ENCODE measurements around the gene IL1R1.
A peak's percentile ranks its signal among the peaks of the same experiment; 100 is the strongest.

IL1R1 gene

DNA sequence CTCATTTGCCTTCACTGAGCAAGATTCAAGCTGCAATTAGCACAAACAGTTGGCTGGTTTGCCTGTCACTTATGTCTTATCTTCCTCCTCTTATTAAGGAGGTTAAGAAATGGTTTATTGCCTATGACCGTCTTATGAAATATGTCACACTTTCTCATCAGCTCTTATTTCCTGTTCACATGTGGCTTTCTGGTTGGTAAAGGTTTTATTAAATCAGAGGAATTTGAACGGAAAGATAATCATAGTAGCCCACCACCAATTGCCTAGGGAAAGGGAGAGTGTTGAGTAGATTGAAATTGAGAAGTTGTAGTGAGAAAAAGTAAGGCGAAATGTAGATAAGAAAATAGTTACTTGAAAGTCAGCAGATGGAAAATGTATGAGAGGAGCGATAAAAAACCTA lies 4.2 kb upstream of the IL1R1 start:
- no peak for DNase-seq (ENCODE audit: low read depth)

DNA sequence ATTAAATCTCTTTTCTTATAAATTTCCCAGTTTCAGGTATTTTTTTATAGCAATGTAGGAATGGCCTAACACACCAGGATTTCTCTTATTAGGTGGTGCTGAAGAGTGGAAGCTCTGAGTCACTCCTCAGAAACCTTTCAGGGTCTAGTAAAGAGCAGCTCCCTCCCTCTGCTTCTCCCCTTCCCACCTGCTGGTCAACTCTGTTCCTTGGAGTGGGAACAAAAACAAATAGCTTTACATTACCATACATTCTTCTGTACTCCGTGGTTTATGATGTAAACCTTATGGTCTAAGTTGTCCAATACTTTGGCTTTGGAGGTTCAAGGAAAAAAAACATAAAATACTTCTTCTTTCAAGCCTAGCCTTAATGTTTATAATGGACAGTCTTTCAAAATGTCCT lies 2.7 kb upstream of the IL1R1 start:
- no peak for DNase-seq (ENCODE audit: low read depth)

DNA sequence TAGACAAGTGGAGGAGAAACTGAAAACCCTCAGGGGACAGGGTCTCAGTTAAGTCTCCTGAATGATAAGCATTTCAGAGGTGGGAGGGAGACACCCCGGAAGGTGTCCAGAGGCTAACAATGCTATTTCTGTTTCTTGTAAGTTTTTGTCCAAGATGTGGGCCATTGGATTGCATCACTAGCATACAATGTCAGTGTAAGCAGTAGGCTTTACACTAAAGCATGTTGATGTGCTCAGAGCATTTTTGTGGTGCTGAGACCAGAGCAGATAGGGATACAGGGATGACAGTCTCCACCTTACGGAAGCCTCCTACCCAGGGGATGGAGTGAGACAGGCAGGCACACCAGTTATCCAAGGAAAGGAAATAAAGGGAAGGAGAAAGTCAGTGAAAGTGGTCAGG lies 2.2 kb upstream of the IL1R1 start:
- DNase-seq (ENCODE audit: low read depth): no peak

DNA sequence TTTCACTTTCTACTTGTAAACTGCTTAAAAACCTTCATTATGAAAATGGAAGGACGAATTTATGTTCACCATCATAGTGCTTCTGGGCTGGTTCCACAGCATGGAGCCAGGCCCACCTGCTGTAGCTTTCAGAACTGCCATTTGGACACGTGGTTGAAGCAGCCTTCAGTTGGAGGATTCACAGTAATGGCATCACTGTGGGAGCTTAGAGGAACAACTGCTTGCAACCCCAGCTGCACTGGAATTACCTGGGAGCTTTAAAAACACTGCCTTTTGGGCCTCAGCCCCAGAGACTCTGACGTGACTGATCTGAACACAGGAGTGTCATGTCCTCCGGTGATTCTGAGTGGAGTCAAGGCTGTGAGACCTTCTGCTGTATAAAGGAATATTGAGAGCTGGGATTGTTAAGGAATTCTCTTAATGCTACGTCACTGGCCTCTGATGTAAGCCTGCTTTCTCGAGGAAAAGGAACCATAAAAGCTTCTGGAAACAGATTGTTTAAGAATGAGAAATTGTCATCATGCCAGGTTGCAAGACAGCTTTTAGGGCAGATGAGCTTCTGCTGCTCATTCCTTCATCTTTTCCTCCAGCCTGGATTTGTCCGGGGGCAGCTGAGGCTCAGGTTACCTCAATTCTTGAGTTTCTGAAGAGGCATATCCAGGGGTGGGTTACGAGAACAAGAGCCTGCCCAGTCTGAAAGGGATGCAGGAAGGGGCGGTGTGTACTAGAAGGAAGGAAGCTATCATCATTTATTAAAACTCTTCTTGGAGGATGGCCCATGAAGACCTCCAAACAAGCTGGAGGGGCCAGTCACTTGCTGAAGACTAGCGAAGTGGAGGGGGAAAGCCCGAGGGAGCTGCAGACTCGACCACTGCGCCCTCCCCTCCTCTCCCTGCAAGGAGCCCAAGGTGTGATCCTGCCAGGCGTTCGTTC lies 1.3 kb upstream of the IL1R1 start:
- peak; percentile 77 for DNase-seq (ENCODE audit: low read depth)

DNA sequence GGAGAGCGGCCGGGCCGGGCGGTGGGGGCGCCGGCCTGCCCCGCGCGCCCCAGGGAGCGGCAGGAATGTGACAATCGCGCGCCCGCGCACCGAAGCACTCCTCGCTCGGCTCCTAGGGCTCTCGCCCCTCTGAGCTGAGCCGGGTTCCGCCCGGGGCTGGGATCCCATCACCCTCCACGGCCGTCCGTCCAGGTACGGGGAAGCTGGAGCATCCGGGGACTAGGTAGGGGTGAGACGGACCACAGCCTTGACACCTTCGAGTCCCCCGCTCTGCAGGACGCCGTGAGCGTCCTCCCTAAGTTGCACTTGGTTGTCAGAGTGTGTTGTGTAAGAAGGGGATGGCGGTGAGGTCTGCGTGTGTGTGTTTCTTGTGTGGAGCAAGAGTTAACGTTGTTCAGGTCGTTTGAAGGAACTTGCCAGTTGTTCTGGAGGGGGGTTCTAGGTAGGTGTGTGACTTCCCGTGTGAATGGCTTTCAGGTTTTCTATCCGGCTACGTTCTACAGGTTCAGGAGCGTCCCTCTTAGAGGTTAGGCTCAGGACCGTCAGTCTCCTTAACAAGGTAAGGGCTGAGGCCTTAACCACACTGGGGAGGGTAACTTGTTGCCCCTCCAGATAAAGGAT lies 393 bp downstream of the IL1R1 start:
- no peak for DNase-seq (ENCODE audit: low read depth)

DNA sequence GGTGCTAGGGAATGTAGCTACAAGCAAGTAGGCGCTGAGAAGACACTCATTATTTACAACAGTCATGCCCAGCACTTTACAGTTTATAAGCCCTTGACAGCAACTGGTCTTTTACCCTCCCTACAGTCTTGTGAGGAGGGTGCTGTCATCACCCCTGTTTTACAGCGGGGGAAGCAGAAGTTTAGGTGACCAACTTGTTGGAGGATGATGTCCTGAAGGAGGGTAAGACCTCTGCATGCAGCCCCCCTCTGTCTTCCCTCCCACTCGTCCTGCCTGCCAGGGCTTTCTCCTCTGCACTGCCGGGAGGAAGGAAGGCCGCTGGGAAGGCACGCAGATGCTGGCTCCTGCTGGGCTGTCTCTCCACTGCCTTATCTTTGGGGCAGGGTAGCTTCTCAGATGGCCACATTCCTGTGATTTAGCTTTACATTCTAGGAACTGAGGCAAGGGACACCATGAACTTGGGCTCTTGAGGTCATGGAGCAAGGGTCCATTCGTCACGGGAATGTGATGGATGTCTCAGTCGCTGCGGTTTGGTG lies 972 bp downstream of the IL1R1 start:
- DNase-seq (ENCODE audit: low read depth): no peak

DNA sequence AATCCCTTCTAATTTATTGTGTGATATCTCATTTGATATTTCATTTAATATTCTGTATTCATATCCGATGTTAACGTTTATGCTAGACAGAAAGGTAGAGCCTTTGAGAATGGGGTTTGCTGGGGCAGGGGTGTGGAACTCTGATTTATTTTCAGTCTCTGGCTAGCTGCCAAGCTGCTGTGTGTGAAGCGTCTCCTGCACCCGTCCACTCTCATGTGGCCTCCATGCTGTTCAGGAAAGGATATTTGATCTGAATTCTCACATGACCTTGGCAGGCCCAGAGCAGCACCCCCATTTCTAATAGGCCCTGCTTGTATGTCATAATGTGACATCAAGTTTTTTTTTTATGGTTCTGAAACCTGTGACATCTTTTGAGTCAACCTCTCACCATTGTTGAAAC lies 1.6 kb downstream of the IL1R1 start:
- no peak for DNase-seq (ENCODE audit: low read depth)

DNA sequence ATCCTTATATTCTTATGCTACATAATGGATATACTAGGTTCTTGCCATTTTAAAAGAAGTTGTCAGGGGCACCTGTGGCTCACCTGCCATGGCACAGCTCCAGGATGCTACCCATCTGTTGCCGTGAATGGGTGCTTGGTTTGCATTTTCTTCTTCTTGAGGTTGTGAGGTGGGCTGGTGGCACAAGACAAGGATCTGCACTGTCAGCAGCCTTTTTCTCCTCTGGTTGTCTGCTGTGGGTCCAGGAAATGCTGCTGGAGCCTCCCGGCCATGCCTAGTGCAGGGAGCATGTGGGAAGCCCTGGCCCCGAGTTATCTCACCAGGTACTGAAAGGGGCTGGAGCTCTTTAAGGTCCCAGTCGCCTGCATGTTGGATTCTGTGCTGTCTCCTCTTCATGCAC lies 2.6 kb downstream of the IL1R1 start:
- DNase-seq (ENCODE audit: low read depth): no peak

DNA sequence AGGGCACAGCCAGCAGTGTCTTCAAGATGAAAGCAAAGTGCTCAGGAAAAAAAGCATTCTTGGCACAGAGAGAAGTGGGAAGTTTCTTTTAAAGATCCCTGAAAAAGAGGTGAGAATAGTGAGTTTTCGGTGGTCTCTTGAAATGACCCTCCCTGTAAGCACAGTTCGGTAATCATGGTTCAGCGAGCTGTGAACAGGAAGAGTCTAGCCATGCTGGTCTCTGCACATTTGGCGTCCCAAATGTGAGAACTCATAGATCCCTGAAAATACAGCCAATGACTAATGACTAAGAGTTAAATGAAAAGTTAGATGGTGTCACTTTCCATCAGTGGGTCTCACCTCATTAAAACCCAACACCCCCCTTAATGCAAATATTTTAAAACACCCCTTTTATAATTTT lies 3.4 kb downstream of the IL1R1 start:
- no peak for DNase-seq (ENCODE audit: low read depth)

DNA sequence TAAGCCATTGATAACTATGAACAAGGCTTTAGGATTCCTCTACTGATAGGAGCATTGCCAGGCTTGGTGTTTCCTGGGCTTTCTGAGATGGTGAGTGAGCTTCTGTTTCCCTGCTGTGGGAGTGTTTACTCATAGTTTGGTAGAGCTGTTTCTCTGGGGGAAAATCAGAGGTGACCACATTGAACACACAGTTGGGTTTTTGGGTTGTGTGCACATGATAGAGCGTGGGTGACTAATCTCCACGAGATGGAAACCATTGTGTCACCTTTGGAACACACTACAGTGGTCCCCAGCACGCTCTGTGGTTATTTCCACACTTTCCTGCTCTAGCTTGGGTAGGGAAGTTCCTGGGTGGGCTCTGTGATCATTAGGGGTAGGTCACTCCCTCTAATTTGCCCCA lies 5.4 kb downstream of the IL1R1 start:
- DNase-seq (ENCODE audit: low read depth): no peak

DNA sequence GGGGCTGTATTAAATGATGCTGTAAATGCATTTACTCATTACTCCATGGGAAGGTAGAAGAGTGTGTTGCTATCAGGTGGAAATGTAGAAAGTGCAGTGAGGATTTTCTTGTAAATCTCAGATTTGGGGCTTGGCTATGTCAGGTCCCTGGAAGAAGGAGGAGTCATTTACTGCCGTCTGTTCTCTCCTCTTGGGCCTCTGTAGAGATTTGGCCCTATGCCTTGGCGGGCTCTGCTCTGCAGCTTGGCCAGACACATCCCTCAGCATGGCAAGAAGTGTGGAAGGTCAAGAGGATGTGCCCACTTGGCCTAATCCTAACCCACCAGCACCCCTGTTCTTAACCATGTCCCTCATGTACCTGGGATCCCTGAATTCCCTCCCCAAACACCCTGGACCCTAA lies 6.7 kb downstream of the IL1R1 start:
- no peak for DNase-seq (ENCODE audit: low read depth)

DNA sequence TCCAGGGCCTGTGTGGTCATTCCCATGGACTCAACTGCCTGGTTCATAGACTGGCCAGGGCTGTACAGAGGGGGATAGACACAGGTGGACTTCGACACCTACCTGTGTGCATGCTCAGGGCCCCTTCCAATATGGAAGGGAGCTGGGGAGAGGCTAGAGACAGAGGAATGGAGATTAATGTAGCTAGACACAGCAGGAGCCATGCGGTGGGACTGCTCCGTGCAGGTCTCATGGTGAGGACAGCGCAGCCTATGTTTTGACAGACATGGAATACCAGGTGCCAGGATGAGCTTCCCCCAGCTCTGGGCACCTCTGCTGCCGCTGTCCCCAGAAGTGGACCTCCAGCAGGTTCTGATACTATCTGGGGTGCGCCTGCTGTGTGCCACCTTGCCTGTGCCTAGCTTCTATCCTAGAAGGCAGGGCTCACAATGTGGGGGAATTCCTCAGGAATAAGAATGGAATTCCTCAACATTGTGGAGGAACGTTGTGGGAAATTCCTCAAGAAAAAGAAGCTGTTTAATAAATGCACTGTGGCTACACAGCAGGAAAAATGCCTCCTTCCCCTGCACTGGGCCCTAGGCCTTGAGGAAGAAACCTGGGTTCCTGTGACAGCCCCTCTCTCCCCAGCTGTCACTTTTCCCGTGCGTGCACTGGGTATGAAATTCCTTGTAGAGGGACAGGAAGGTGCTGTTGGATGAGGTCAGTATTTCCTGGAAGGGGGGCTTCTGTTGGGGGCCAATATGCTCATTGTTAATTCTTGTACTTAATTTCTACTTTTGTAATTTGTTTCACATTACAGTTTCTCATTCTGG lies 7.3 kb downstream of the IL1R1 start:
- DNase-seq (ENCODE audit: low read depth): no peak

DNA sequence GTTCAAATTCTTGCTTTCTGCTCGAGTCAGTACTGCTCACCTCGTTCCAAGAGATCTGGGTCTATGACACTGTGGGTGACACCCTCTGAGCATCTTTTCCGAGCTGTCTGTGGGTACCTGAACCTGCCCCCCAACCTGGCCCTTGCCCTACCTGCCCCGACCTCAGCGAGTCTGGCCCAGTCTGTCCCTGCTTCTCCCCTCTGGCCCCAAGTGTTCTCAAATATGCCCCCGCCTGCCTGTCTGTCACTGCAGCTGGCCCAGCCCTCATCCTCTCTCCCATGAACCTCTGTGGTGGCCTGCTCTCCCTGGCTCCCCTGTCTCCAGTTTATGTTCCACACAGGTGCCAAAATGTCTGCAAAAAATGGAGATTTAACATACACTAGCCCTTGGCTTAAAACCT lies 11.8 kb downstream of the IL1R1 start:
- no peak for DNase-seq (ENCODE audit: low read depth)

DNA sequence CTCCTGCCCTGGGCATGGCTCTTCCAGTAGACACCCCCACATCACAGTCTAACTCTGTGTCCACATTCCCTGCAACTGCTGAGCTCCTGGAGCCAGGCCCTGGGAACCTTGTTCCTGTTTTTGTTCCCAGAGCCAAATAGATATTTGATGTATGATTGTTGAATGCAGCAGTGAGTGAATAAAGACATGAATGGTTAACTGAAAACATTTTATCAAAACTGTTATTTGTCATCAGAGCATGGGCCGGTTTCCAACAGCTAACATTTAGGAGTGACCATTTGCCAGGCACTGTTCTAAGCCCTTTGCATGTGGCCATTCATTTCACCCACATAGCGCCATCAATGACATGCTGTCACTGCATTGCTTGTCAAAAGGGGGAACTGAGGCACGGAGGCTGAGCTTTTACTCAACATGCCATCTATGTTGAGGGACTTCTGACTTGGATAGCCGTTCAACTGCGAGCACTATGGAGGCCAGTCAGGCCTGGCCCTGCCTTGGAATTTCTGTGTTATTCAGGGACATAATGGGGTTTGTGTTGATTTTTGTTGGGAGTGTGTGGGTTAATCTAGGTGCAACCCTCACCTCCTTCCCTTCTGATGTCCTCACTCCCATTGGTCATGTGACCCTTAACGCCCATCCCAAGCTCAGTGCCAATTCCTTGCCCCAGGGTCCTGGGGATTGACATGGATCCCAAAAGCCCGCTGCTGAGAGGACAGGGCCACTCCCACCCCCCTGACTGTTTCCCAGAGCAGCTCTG lies 12.6 kb downstream of the IL1R1 start:
- DNase-seq (ENCODE audit: low read depth): no peak

DNA sequence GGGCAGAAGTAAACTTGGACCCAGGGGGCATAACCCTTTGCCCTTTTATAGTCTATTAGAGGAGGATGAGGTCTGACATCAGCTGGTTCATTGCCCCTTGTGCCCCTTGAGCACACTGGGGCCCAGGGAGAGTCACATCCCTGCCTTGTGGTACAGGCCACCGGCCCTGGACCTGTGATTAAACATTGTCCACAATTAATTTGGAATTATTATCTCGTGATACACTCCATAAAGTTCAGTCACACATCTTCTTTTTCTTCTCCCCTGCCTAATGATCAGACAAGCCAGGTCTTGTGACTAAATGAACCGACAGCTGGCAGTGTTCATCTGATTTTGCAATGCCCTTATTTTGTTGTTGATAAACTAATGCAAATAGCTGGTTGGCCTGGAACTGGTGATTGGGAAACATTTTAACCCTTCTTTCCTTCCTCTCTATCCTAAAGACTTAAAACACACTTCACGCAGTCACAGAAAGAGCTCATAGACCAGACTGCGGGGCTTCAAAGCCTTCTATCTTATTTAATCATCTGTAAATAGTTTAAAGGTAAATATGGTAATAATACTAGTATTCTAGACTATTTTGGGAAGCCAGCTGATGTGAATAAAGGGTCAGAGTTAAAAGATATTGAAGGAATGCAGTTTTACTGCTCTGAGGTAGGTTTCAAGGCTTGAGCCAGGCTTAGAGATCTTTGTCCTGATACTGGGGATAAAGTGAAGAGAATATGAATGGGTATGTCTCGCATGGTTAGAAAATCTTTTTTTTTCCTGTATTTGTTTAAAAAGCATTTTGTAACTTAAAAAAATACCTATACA lies 13.4 kb downstream of the IL1R1 start:
- DNase-seq (ENCODE audit: low read depth): peak; percentile 71

DNA sequence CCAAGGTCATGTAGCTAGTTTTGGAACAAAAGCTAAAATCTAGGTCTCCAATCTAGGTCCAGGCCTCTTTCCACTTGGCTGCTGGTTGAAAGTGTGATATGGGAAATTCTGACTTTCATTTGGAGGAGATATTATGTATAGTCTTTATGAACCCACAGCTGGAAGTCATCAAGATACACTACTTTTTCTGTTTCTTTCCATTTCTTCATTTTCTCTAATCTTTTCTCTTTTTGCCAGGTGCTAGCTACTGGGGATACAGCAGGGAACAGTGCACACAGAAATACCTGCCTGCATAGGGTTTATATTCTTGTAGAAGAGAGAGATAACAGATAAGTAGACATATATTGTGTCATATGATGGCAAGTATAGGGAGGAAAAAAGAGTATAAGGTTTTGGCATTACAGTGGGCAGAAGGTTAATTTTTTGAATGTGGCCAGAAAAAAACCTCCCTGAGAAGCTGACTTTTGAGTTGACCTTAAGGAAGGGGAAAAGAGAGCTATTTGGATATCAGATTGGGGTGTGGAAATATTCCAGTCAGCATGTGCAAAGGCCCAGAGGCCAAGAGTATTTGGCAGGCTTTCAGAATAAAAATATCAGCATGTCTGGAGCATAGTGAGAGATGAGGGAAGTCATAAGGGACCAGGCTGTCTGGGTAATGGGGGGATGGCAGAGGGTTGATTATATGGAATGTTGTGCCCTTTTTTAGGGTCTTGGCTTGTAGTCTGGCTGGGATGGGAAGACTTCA lies 15.6 kb downstream of the IL1R1 start:
- DNase-seq (ENCODE audit: low read depth): no peak

DNA sequence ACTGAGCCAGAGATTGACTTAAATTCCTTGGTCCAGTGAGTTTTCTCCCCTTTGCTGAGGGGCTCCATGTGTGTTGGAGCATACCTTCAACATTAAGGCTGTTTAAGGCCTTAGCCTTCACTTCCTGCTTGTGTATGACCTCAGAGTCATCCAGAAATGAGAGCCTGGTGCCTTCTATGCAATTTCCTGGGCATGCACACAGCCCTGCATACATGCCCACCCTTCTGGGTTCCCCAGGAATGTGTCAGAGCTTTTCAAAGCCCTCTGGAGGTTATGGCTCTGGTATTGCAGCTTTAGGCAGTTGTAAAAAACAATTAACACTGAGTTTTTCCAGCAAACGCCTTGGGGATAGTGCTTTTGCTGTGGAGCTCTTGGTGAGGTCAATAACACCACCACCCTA lies 16.7 kb downstream of the IL1R1 start:
- no peak for DNase-seq (ENCODE audit: low read depth)

DNA sequence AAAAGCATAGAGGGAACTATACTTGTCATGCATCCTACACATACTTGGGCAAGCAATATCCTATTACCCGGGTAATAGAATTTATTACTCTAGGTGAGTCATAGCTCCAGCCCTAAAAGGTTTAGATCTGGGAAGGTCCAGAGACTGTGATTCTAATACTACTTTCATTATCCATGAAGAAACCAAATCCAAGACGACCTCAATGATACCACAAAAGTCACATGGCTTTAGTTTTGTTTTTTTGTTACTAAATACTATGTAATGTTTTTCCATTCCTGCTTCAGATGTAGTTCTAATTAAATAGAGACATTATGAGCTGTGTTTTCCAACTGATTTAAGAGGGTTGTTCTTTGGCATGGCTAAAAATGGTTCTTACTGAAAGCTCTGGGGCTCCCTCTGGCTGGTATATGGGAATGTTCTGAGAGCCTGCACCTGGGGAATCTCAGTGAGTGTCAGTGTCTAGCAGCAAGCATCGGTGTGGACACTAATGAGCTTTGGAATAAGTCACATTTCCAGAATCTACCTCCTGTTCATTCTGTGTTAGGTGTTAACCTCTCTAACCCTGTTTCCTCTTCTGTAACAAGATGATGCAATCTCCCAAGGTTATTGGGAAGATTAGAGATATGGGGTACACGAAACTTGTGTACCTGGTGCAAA lies 23.8 kb downstream of the IL1R1 start:
- no peak for DNase-seq (ENCODE audit: low read depth)

DNA sequence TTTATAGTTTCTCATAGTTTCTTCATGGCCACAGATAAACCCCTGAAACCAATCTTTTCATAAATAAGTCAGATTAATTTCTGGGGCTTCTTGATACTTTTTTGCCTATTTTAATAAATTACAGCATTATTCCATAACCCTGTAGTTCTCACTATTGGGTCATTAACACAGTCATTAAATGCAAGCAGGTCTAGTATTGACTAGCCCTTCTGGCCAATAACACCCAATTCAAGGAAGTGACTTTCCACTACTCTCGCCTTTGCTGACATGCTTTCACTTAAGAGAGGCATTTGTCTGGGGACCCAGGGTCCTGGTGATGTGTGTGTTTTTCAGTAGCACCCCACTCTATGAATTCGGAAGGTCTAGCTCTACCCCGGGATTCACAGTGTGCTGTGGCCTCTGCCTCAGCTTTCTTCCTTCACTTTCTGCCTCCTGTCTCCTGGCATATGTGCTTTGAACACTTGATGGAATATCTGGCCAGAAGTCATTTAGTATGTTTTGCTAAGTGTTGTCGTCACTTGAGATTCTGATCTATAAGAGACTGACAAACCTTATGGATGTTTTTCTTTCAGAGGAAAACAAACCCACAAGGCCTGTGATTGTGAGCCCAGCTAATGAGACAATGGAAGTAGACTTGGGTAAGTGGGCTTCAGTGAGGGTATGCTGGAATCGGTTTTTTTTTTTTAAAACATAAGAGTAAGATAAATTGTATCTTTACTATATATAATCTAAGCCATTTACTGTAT lies 25.7 kb downstream of the IL1R1 start:
- DNase-seq (ENCODE audit: low read depth): no peak

Measured in fibroblast of the conjunctiva (primary cell).